Fibroblast of lung (primary cell): ENCODE data around the gene CTXN2. TPM values are rescaled to one million over a fixed set of nuclear protein-coding genes. Genes with fewer than 3 reads are reported as not detected.
A peak's percentile ranks its signal among the peaks of the same experiment; 100 is the strongest.

Experiments used
- DNase-seq, 2 donors: peaks; one replicate each; pipeline versions ENCODE4 v3.0.0 to v3.0.0-alpha.2; 2010; ENCODE audit warnings: low read depth in 2 of 2
- H2AFZ ChIP-seq: 2 replicates; pipeline ENCODE4 v1.5.1; 2012; ENCODE audit warnings: low read length, control low read depth, inconsistent platforms
- H3K27ac ChIP-seq: 2 replicates; pipeline ENCODE4 v1.5.1; 2011; ENCODE audit warnings: low read length, control low read depth; ENCODE audit not compliant: insufficient read depth
- H3K27me3 ChIP-seq: 2 replicates; pipeline ENCODE4 v1.5.1; 2011; ENCODE audit warnings: mild to moderate bottlenecking, low read length; ENCODE audit not compliant: control insufficient read depth, insufficient read depth
- H3K36me3 ChIP-seq: 2 replicates; pipeline ENCODE4 v1.5.1; 2011; ENCODE audit warnings: low read length; ENCODE audit not compliant: control insufficient read depth, insufficient read depth
- H3K4me1 ChIP-seq: 2 replicates; pipeline ENCODE4 v1.5.1; 2011; ENCODE audit warnings: low read length; ENCODE audit not compliant: control insufficient read depth, insufficient read depth; ENCODE audit errors: extremely low read depth
- H3K4me2 ChIP-seq: 2 replicates; pipeline ENCODE4 v1.5.1; 2011; ENCODE audit warnings: low read length, control low read depth; ENCODE audit not compliant: insufficient read depth; ENCODE audit errors: extremely low read depth
- H3K4me3 ChIP-seq, 4 experiments: fragments of 200-600 bp in 1 of 4; sonication (generic) in 1 of 4; replicated peaks in 1 of 4; 2 replicates each; pipeline ENCODE4 v1.5.1; 2011 to 2016; ENCODE audit warnings: low read length in 4 of 4, low read depth in 3 of 4, mild to moderate bottlenecking in 3 of 4, control low read depth in 2 of 4, inconsistent platforms in 1 of 4, mixed read lengths in 1 of 4; ENCODE audit not compliant: insufficient read depth in 1 of 4; ENCODE audit errors: control extremely low read depth in 1 of 4
- H3K79me2 ChIP-seq: 2 replicates; pipeline ENCODE4 v1.5.1; 2012; ENCODE audit warnings: mild to moderate bottlenecking, low read length, inconsistent platforms; ENCODE audit not compliant: control insufficient read depth, insufficient read depth
- H3K9ac ChIP-seq: 2 replicates; pipeline ENCODE4 v1.5.1; 2011; ENCODE audit warnings: mild to moderate bottlenecking, low read length, control low read depth; ENCODE audit not compliant: insufficient read depth
- H3K9me3 ChIP-seq: 2 replicates; pipeline ENCODE4 v1.5.1; 2012; ENCODE audit warnings: low read depth, low read length; ENCODE audit not compliant: control insufficient read depth, insufficient read depth
- H4K20me1 ChIP-seq: 2 replicates; pipeline ENCODE4 v1.5.1; 2011; ENCODE audit warnings: low read length; ENCODE audit not compliant: control insufficient read depth, insufficient read depth; ENCODE audit errors: extremely low read depth
- EZH2 ChIP-seq: IDR thresholded peaks from 2 replicates; pipeline ENCODE4 v1.5.1; 2012; ENCODE audit warnings: low read length, control low read depth, mild to moderate bottlenecking; ENCODE audit errors: missing control alignments
- polyA plus RNA-seq, 2 donors: library from polyadenylated mRNA; depleted of rRNA in 1 of 2; stranded (reverse) in 1 of 2; unstranded in 1 of 2; fragments of >200 nt; gene quantifications; 2 replicates each; pipeline ENCODE4 v1.2.1, GENCODE V29; 2011 to 2012; ENCODE audit warnings: missing spikeins in 1 of 2
- total RNA-seq: library from RNA; depleted of rRNA; stranded (reverse); fragments of >200 nt; gene quantifications from 2 replicates; pipeline ENCODE4 v1.2.1, GENCODE V29; 2014
- TF ChIP-seq, protein P1 (sequence below), 2 donors: IDR thresholded peaks in 1 of 2; conservative IDR thresholded peaks in 1 of 2; 1 replicate in 1 of 2; 2 replicates in 1 of 2; pipeline ENCODE4 v1.5.1; 2011 to 2012; ENCODE audit warnings: low read length in 2 of 2, control low read depth in 1 of 2, inconsistent platforms in 1 of 2, low read depth in 1 of 2, mild to moderate bottlenecking in 1 of 2

CTXN2 gene
- total and polyA plus RNA-seq, 2 donors (not counting 1 experiment from before 2014, with no cell fraction given) = not detected

GRCh38 chr15:48190932-48191573, 412 bp upstream of the CTXN2 start:
- H3K4me2 ChIP-seq = peak overlapping the region; percentile 46

GRCh38 chr15:48202068-48202467, 10.6 kb downstream of the CTXN2 start:
- Histone ChIP-seq H2AFZ (no peak overlapping the region), H3K36me3 (no peaks in the 10 kb centered on the region), H3K9ac (no peak overlapping the region), H3K9me3 (no peaks in the 10 kb centered on the region), H4K20me1 (no peaks in the 10 kb centered on the region), H3K4me2 (no peak overlapping the region), H3K27ac (no peak overlapping the region), H3K79me2 (no peaks in the 10 kb centered on the region), H3K4me1 (no peaks in the 10 kb centered on the region), H3K27me3 (no peaks in the 10 kb centered on the region), H3K4me3 (no peak overlapping the region)
- no peak for DNase-seq
- TF ChIP-seq, protein P1, sequence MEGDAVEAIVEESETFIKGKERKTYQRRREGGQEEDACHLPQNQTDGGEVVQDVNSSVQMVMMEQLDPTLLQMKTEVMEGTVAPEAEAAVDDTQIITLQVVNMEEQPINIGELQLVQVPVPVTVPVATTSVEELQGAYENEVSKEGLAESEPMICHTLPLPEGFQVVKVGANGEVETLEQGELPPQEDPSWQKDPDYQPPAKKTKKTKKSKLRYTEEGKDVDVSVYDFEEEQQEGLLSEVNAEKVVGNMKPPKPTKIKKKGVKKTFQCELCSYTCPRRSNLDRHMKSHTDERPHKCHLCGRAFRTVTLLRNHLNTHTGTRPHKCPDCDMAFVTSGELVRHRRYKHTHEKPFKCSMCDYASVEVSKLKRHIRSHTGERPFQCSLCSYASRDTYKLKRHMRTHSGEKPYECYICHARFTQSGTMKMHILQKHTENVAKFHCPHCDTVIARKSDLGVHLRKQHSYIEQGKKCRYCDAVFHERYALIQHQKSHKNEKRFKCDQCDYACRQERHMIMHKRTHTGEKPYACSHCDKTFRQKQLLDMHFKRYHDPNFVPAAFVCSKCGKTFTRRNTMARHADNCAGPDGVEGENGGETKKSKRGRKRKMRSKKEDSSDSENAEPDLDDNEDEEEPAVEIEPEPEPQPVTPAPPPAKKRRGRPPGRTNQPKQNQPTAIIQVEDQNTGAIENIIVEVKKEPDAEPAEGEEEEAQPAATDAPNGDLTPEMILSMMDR (conservative IDR thresholded peaks at IDR 0.05 in 1 of 2, IDR thresholded peaks at IDR 0.05 in 1 of 2; ENCODE audit: low read depth in 1 of 2, low read length in 2 of 2) = no peak
- TF ChIP-seq EZH2 = no peak

More at GRCh38 chr15:48190932-48191573, 412 bp upstream of the CTXN2 start:
- Histone ChIP-seq H4K20me1 (no peaks in the 10 kb centered on the region), H3K27me3 (peaks cover 6% of the 10 kb centered on the region), H3K27ac (no peak overlapping the region), H3K79me2 (no peaks in the 10 kb centered on the region), H3K36me3 (no peaks in the 10 kb centered on the region), H3K9ac (no peak overlapping the region), H3K9me3 (no peaks in the 10 kb centered on the region), H2AFZ (no peak overlapping the region), H3K4me1 (no peaks in the 10 kb centered on the region), H3K4me3 (peak overlapping the region in 1 of 4 experiments; percentile 0)
- TF ChIP-seq EZH2 = peak; percentile 8
- TF ChIP-seq, protein P1 (conservative IDR thresholded peaks at IDR 0.05 in 1 of 2, IDR thresholded peaks at IDR 0.05 in 1 of 2; ENCODE audit: low read depth in 1 of 2, low read length in 2 of 2) = no peak
- DNase-seq = peak; percentile 69 to 76

DNA sequence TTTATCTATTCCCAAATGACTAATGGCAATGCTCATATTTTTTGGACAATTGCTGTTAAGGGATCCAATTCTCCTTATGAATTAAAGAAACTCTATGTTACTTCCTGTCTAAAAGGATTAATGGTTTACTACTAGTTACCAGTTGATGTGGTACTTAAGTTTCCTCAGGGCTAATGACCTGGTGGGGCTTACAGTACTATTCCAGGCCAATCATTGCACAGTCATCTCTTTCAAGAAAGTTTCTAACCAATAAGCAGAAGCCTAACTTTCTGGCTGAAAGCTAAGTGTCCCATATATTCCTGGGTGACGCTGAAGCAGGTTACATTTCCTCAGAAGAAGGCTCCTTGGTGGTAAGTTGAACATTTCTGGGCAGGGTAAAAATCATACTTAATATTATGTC, 14.5 kb downstream of the CTXN2 start, which contains the start of gene SLC12A1:
TSS of gene SLC12A1 (plus strand) at position 322 of the 400 bp plus-strand sequence. CDS start 1,418 bp downstream, outside the sequence.
- H3K36me3 ChIP-seq = no peaks in the 10 kb centered on the region
- no peak within 1 kb of the TSS for H2AFZ ChIP-seq
- no peak for DNase-seq
- no peak within 1 kb of the TSS for H3K27ac ChIP-seq
- no peaks in the 10 kb centered on the region for H3K27me3 ChIP-seq
- no peaks in the 10 kb centered on the region for H3K9me3 ChIP-seq
- no peak within 1 kb of the TSS for H3K9ac ChIP-seq
- TF ChIP-seq, protein P1 (conservative IDR thresholded peaks at IDR 0.05 in 1 of 2, IDR thresholded peaks at IDR 0.05 in 1 of 2; ENCODE audit: low read depth in 1 of 2, low read length in 2 of 2) = no peak
- no peak for TF ChIP-seq EZH2
- no peak within 1 kb of the TSS for H3K4me3 ChIP-seq
- H4K20me1 ChIP-seq = no peaks in the 10 kb centered on the region
- no peaks in the 10 kb centered on the region for H3K79me2 ChIP-seq
- H3K4me1 ChIP-seq = no peaks in the 10 kb centered on the region
- no peak within 1 kb of the TSS for H3K4me2 ChIP-seq
